ENCODE measurements around the gene GRB10. TPM values are rescaled to one million over a fixed set of nuclear protein-coding genes. Genes with fewer than 3 reads are reported as not detected.
A peak's percentile ranks its signal among the peaks of the same experiment; 100 is the strongest.

Gene GRB10
- total RNA-seq, 1 donor from 2014 or later, result 67.7 TPM

- TF ChIP-seq CTCF (IDR thresholded peaks at IDR 0.05; ENCODE audit: insufficient read depth, low read length, severe bottlenecking), result no peak
- H3K36me3 ChIP-seq (ENCODE audit: control insufficient read depth, insufficient read depth, low read length), result no peaks in the 10 kb centered on the region
- FAIRE-seq (no peak), DNase-seq (ENCODE audit: low read depth) (no peak)
- H3K27me3 ChIP-seq (ENCODE audit: control insufficient read depth, insufficient read depth, low read length), result no peaks in the 10 kb centered on the region
- H3K4me3 ChIP-seq (ENCODE audit: low read depth, low read length), result no peak overlapping the region
Observed at GRCh38 chr7:50801907-50802306, 19.2 kb upstream of the GRB10 start.

- Histone ChIP-seq H3K27me3 (ENCODE audit: control insufficient read depth, insufficient read depth, low read length) (no peaks in the 10 kb centered on the region), H3K36me3 (ENCODE audit: control insufficient read depth, insufficient read depth, low read length) (no peaks in the 10 kb centered on the region), H3K4me3 (ENCODE audit: low read depth, low read length) (no peak overlapping the region)
- no peak for FAIRE-seq
- TF ChIP-seq CTCF (IDR thresholded peaks at IDR 0.05; ENCODE audit: insufficient read depth, low read length, severe bottlenecking), result no peak
- DNase-seq (ENCODE audit: low read depth), result no peak
Observed at GRCh38 chr7:50799873-50800272, 17.2 kb upstream of the GRB10 start.

DNA sequence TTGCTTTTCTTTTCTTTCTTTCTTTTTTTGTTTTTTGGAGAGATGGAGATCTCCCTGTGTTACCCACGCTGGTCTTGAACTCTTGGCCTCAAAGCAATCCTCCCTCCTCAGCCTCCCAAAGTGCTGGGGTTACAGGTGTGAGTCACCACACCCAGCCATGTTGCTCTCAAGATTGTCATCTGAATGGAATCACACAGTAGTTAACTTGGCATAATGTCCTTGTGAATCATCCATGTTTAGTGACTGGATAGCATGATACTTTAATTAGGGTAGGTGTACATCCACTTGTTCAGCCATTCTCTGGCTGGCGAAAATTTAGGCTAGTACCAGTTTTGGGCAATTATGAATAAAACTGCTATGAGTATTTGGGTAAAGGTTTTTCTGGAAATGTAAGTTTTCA is 15.4 kb upstream of the GRB10 start:
- H3K27me3 ChIP-seq (ENCODE audit: control insufficient read depth, insufficient read depth, low read length), result peaks cover 1% of the 10 kb centered on the region
- FAIRE-seq (no peak), DNase-seq (ENCODE audit: low read depth) (peak; percentile 50)

DNA sequence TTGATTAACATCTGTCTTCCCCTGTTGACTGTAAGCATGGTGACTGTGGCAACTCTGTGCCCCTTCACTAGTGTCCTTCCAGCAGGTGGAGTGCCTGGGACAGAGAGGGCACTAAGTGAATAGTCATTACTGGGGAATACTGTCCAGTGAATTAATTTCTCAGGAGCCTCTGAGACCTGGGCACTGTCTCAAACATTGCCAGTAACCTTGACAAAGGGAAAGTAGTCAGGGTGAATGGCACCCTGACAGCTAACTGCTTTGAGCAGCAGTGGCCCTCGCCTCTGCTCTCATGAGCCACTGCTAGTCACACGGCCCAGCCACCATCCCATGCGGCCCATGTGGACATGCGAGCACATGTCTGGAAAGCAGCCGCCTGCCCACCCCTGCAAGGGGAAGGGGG is 13.1 kb upstream of the GRB10 start:
- peak; percentile 22 for TF ChIP-seq CTCF (IDR thresholded peaks at IDR 0.05; ENCODE audit: insufficient read depth, low read length, severe bottlenecking)
- Histone ChIP-seq H3K36me3 (ENCODE audit: control insufficient read depth, insufficient read depth, low read length) (no peaks in the 10 kb centered on the region), H3K4me3 (ENCODE audit: low read depth, low read length) (no peak overlapping the region), H3K27me3 (ENCODE audit: control insufficient read depth, insufficient read depth, low read length) (peaks cover 1% of the 10 kb centered on the region)
- FAIRE-seq (no peak), DNase-seq (ENCODE audit: low read depth) (no peak)

More for the DNA sequence above, 15.4 kb upstream of the GRB10 start:
- Histone ChIP-seq H3K4me3 (ENCODE audit: low read depth, low read length) (no peak overlapping the region), H3K36me3 (ENCODE audit: control insufficient read depth, insufficient read depth, low read length) (no peaks in the 10 kb centered on the region)
- TF ChIP-seq CTCF (IDR thresholded peaks at IDR 0.05; ENCODE audit: insufficient read depth, low read length, severe bottlenecking), result no peak

DNA sequence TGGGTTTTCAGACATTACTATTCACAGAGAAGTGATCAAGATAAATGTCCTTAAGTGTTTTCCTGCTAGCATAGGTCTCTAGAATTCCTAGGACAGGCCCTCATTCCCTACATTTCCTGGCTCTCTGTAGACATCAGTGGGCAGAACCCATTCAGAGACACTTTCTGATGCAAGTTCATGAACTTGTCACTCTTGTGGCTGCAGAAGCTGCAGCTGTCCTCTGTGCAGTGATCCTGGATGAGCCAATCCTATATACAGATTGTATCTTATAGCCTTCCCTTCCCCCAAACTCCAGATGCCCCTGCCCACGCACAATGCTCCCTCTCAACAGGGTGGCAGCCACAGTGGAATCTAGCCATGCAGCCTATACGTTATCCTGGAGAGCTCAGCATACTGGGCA is 12.6 kb upstream of the GRB10 start:
- no peak overlapping the region for H3K4me3 ChIP-seq (ENCODE audit: low read depth, low read length)
- H3K27me3 ChIP-seq (ENCODE audit: control insufficient read depth, insufficient read depth, low read length), result peaks cover 1% of the 10 kb centered on the region
- FAIRE-seq (no peak), DNase-seq (ENCODE audit: low read depth) (no peak)
- no peaks in the 10 kb centered on the region for H3K36me3 ChIP-seq (ENCODE audit: control insufficient read depth, insufficient read depth, low read length)
- TF ChIP-seq CTCF (IDR thresholded peaks at IDR 0.05; ENCODE audit: insufficient read depth, low read length, severe bottlenecking), result no peak

DNA sequence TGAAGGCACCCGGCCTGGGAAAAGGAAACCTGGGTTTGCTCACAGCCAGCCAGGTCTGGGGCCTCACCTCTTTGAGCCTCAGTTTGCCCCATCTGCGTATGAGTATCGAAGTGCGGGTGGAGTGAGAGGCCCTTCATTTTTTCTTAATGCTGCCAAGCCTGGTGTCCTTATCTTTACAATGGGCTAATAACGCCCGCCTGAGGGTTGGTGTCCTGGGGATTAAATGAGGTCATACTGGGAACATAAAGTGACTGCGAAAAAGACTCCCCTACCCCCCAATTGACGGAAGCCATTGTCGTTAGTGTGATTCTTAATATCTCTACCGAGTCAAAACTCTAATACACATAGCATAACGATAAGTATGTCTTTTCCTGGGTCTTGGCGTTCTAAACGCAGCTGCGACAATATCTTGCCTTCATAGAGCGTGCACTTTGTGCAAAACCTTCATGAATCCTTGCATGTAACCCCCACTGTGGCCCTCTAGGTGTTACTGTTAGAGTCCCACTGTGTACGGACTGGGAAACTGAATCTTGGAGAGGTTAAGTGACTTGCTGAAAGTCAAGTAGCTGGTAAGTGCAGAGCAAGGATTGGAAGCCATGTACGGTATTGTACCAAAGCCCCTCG is 11.4 kb upstream of the GRB10 start:
- H3K27me3 ChIP-seq (ENCODE audit: control insufficient read depth, insufficient read depth, low read length), result peaks cover 1% of the 10 kb centered on the region
- DNase-seq (ENCODE audit: low read depth) (no peak), FAIRE-seq (no peak)
- no peak for TF ChIP-seq CTCF (IDR thresholded peaks at IDR 0.05; ENCODE audit: insufficient read depth, low read length, severe bottlenecking)
- H3K36me3 ChIP-seq (ENCODE audit: control insufficient read depth, insufficient read depth, low read length), result no peaks in the 10 kb centered on the region
- peak overlapping the region; percentile 33 for H3K4me3 ChIP-seq (ENCODE audit: low read depth, low read length)

All from bronchial epithelial cell (primary cell).